ENCODE results near the gene TMEM214. TPM values are rescaled to one million over a fixed set of nuclear protein-coding genes. Genes with fewer than 3 reads are reported as not detected.

TMEM214 gene
- total and polyA plus RNA-seq, 7 donors, result 29.4 to 50.4 (median 35.8) TPM

- DNase-seq, result peak; percentile 81 to 91
- WGBS, 3 donors, result 1 to 4% (median 2%) methylated on average over 24 to 38 of the region's 38 CpGs
- H3K27ac ChIP-seq, result peak overlapping the region; percentile 84
Observed at GRCh38 chr2:27085673-27086089, 52.9 kb downstream of the TMEM214 start.

GRCh38 chr2:27086090-27086723 is 53.4 kb downstream of the TMEM214 start:
- Histone ChIP-seq H3K4me1 (peaks cover 24% of the 10 kb centered on the region), H3K4me3 (peak overlapping the region; percentile 70), H3K36me3 (ENCODE audit: insufficient read depth in 1 of 2, low read depth in 1 of 2) (no peaks in the 10 kb centered on the region), H3K27me3 (ENCODE audit: insufficient read depth in 3 of 3, low read length in 2 of 3) (no peaks in the 10 kb centered on the region), H3K27ac (peak overlapping the region; percentile 84), H3K9me3 (no peaks in the 10 kb centered on the region)
- DNase-seq (peak; percentile 96 to 98), ATAC-seq (peak; percentile 87 to 92 (median 89))
- peak; percentile 94 for TF ChIP-seq CTCF (IDR thresholded peaks at IDR 0.05)
- WGBS, 3 donors, result 0 to 1% (median 1%) methylated on average over 41 to 81 of the region's 81 CpGs
- intact Hi-C loops (cut with DNase I), result loop anchor here (2.0 to 5.0 kb wide), 2 partner anchors 124 to 125 kb away; no protein-coding TSS in a partner anchor

More at GRCh38 chr2:27085673-27086089, 52.9 kb downstream of the TMEM214 start:
- intact Hi-C loops (cut with DNase I), result loop anchor here (2.0 to 5.0 kb wide), 2 partner anchors 123 to 125 kb away; no protein-coding TSS in a partner anchor
- peaks cover 24% of the 10 kb centered on the region for H3K4me1 ChIP-seq
- H3K9me3 ChIP-seq, result no peaks in the 10 kb centered on the region
- H3K4me3 ChIP-seq, result peak overlapping the region; percentile 70
- no peaks in the 10 kb centered on the region for H3K27me3 ChIP-seq (ENCODE audit: insufficient read depth in 3 of 3, low read length in 2 of 3)
- H3K36me3 ChIP-seq (ENCODE audit: insufficient read depth in 1 of 2, low read depth in 1 of 2), result no peaks in the 10 kb centered on the region
- ATAC-seq, result peak; percentile 49 to 71 (median 68)
- TF ChIP-seq CTCF (IDR thresholded peaks at IDR 0.05), result peak; percentile 49

GRCh38 chr2:27086724-27087593 is 54.2 kb downstream of the TMEM214 start, which contains the start of gene KHK:
TSS of gene KHK (plus strand) at chr2:27086772. CDS start at chr2:27087260, 488 bp downstream.
- intact Hi-C loops (cut with DNase I), result loop anchor here (2.0 to 5.0 kb wide), 2 partner anchors 125 to 126 kb away; no protein-coding TSS in a partner anchor
- Histone ChIP-seq H3K4me3 (peak within 1 kb of the TSS; percentile 70), H3K9me3 (no peaks in the 10 kb centered on the region), H3K4me1 (peaks cover 18% of the 10 kb centered on the region), H3K27ac (peak within 1 kb of the TSS; percentile 84), H3K36me3 (ENCODE audit: insufficient read depth in 1 of 2, low read depth in 1 of 2) (no peaks in the 10 kb centered on the region), H3K27me3 (ENCODE audit: insufficient read depth in 3 of 3, low read length in 2 of 3) (no peaks in the 10 kb centered on the region)
- no peak for TF ChIP-seq CTCF (IDR thresholded peaks at IDR 0.05)
- 9 to 15% (median 10%) methylated on average over 38 to 54 of the region's 54 CpGs for WGBS, 3 donors
- DNase-seq (peak in 1 of 2 donors; percentile 72), ATAC-seq (peak in 2 of 4 donors; percentile 4 to 7)

GRCh38 chr2:27087823-27088410 is 55.2 kb downstream of the TMEM214 start:
- Histone ChIP-seq H3K36me3 (ENCODE audit: insufficient read depth in 1 of 2, low read depth in 1 of 2) (no peaks in the 10 kb centered on the region), H3K27ac (no peak overlapping the region), H3K4me3 (no peak overlapping the region), H3K9me3 (no peaks in the 10 kb centered on the region), H3K4me1 (peaks cover 12% of the 10 kb centered on the region), H3K27me3 (ENCODE audit: insufficient read depth in 3 of 3, low read length in 2 of 3) (no peaks in the 10 kb centered on the region)
- TF ChIP-seq CTCF (IDR thresholded peaks at IDR 0.05), result no peak
- intact Hi-C loops (cut with DNase I), result loop anchor here (2.0 to 5.0 kb wide), 2 partner anchors 126 to 127 kb away; no protein-coding TSS in a partner anchor
- peak in 1 of 2 donors; percentile 13 for DNase-seq
- WGBS, 3 donors, result 81 to 87% (median 84%) methylated on average over 5 of the region's 5 CpGs
- no peak for ATAC-seq
